BLaER1 treated with 17β-estradiol and CSF1 and Interleukin-3, amounts not matched to agents 10 nM and 100 nM (cell line): ENCODE measurements around the gene LCLAT1.

Source experiments
- H3K27ac ChIP-seq, 11 experiments: shearing (Covaris generic); formaldehyde crosslinking; 2 replicates each; pipeline ENCODE4 v1.8.1; 2022
- H3K27me3 ChIP-seq, 11 experiments: shearing (Covaris generic); formaldehyde crosslinking; 2 replicates each; pipeline ENCODE4 v1.8.1; 2022
- H3K36me3 ChIP-seq, 11 experiments: shearing (Covaris generic); formaldehyde crosslinking; 2 replicates each; pipeline ENCODE4 v1.8.1; 2022
- H3K4me1 ChIP-seq, 10 experiments: shearing (Covaris generic); formaldehyde crosslinking; 2 replicates each; pipeline ENCODE4 v1.8.1; 2022
- H3K4me2 ChIP-seq, 11 experiments: shearing (Covaris generic); formaldehyde crosslinking; 2 replicates each; pipeline ENCODE4 v1.8.1; 2022
- H3K4me3 ChIP-seq, 10 experiments: shearing (Covaris generic); formaldehyde crosslinking; 2 replicates each; pipeline ENCODE4 v1.8.1; 2022
- H3K9ac ChIP-seq, 11 experiments: shearing (Covaris generic); formaldehyde crosslinking; 2 replicates each; pipeline ENCODE4 v1.8.1; 2022
- H3K9me3 ChIP-seq, 11 experiments: shearing (Covaris generic); formaldehyde crosslinking; replicated peaks in 1 of 11; 2 replicates each; pipeline ENCODE4 v1.8.1; 2022
- H4K20me1 ChIP-seq, 11 experiments: shearing (Covaris generic); formaldehyde crosslinking; 2 replicates each; pipeline ENCODE4 v1.8.1; 2022
- Cebpa-rat ChIP-seq, 11 experiments: shearing (Covaris generic); IDR thresholded peaks; 2 replicates each; pipeline ENCODE4 v1.8.1; 2022

Gene LCLAT1

GRCh38 chr2:30406853-30407252 is 40.2 kb upstream of the LCLAT1 start:
- Histone ChIP-seq H3K27ac (no peak overlapping the region), H4K20me1 (no peaks in the 10 kb centered on the region), H3K36me3 (no peaks in the 10 kb centered on the region), H3K27me3 (no peaks in the 10 kb centered on the region), H3K9me3 (no peaks in the 10 kb centered on the region), H3K4me1 (peaks cover 11 to 56% (median 15%) of the 10 kb centered on the region in 10 experiments; a peak in 19 of 20 replicates), H3K4me3 (no peak overlapping the region), H3K4me2 (peak overlapping the region in 3 of 11 experiments; percentile 2 to 85 (median 79); a peak in 3 of 22 replicates), H3K9ac (no peak overlapping the region)
- TF ChIP-seq Cebpa-rat (IDR thresholded peaks at IDR 0.05): no peak

DNA sequence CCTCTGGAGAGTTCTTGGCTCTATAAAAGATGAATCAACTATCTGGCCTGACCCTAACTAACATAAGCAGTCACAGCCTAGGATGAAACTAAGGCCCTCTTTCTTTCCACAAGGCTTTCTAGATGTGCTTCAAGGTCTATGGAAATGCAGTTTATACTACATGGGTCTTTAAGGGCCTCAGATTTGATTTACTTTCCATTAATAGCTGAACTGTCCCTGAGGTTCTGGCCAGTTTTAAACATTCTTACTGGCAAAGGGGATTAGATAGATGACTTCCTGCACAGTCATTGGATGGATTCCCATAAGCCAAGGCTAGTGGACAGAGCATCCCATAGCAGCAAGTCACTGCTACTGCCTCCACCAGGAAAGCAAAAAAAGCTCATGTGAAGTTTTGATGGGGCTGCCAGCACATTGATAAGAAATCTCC is 38.1 kb upstream of the LCLAT1 start:
- no peak for TF ChIP-seq Cebpa-rat (IDR thresholded peaks at IDR 0.05)

DNA sequence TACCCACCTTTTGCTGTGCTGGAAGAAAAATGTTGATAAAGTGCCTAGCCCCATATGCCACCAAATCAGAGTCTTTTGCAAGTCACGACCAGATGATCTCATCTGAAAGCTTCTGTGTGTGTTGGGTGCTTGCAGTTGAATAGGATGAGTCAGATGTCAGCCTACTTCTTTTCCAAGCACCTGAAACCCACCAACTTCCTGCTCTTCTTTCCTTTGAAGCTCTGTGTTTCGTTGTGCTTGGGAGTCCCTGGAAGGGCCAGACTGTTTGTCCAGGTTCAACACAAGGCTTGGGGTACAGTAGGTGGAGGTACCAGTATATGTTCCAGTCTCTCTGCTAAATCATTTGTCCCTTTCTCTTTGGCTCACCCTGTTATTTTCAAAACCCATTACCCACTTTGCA is 36.8 kb upstream of the LCLAT1 start:
- H4K20me1 ChIP-seq: no peaks in the 10 kb centered on the region
- no peaks in the 10 kb centered on the region for H3K9me3 ChIP-seq
- peak overlapping the region in 4 of 11 experiments; percentile 2 to 85 (median 50); a peak in 6 of 22 replicates for H3K4me2 ChIP-seq
- no peaks in the 10 kb centered on the region for H3K36me3 ChIP-seq
- H3K9ac ChIP-seq: no peak overlapping the region
- peaks cover 11 to 50% (median 15%) of the 10 kb centered on the region in 10 experiments; a peak in 19 of 20 replicates for H3K4me1 ChIP-seq
- no peak overlapping the region for H3K27ac ChIP-seq
- no peak overlapping the region for H3K4me3 ChIP-seq
- no peaks in the 10 kb centered on the region for H3K27me3 ChIP-seq
- no peak for TF ChIP-seq Cebpa-rat (IDR thresholded peaks at IDR 0.05)

More for the DNA sequence above, 38.1 kb upstream of the LCLAT1 start:
- Histone ChIP-seq H3K4me1 (peaks cover 11 to 56% (median 15%) of the 10 kb centered on the region in 10 experiments; a peak in 19 of 20 replicates), H3K27ac (no peak overlapping the region), H3K9me3 (no peaks in the 10 kb centered on the region), H3K4me3 (no peak overlapping the region), H3K9ac (no peak overlapping the region), H4K20me1 (no peaks in the 10 kb centered on the region), H3K4me2 (peak overlapping the region in 10 of 11 experiments; percentile 41 to 85 (median 66); a peak in 14 of 22 replicates), H3K36me3 (no peaks in the 10 kb centered on the region), H3K27me3 (no peaks in the 10 kb centered on the region)

DNA sequence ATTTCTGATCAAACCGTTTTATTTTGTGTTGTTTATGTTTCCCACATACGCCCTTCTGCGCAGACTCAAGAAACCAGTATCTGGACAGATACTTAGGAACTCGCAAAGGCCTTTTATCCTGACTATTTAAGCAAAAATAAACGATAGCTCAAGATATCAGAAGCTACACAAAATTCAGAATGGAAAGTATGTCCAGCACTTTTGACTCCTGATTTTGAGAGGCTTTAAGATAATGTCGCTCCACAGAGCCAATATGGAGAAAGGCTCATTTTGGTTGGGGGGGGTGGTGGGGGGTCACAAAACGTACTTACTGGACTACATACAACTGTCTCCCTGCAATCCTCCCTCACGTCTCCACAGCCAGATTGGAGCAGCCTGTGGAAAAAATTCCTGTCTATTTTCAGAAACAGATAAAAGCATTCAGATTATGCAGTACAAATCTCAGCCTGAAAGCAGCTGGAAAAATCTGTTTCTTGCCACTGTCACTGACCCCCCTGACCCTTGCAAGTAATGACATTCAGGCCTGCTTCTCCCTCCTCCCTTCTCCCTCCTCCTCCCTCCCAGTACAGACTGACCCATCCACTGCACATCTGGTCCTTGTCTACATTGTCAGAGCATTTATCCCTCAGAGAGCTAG is 34.9 kb upstream of the LCLAT1 start:
- H3K27ac ChIP-seq: no peak overlapping the region
- H3K27me3 ChIP-seq: no peaks in the 10 kb centered on the region
- TF ChIP-seq Cebpa-rat (IDR thresholded peaks at IDR 0.05): no peak
- no peak overlapping the region for H3K9ac ChIP-seq
- no peaks in the 10 kb centered on the region for H3K9me3 ChIP-seq
- peaks cover 11 to 44% (median 15%) of the 10 kb centered on the region in 10 experiments; a peak in 19 of 20 replicates for H3K4me1 ChIP-seq
- no peaks in the 10 kb centered on the region for H4K20me1 ChIP-seq
- no peak overlapping the region for H3K4me3 ChIP-seq
- no peaks in the 10 kb centered on the region for H3K36me3 ChIP-seq
- H3K4me2 ChIP-seq: no peak overlapping the region

GRCh38 chr2:30412684-30413570 is 34.1 kb upstream of the LCLAT1 start:
- no peak overlapping the region for H3K4me2 ChIP-seq
- peaks cover 6 to 41% (median 11%) of the 10 kb centered on the region in 10 experiments; a peak in 19 of 20 replicates for H3K4me1 ChIP-seq
- no peak overlapping the region for H3K9ac ChIP-seq
- no peak overlapping the region for H3K27ac ChIP-seq
- TF ChIP-seq Cebpa-rat (IDR thresholded peaks at IDR 0.05): no peak
- no peaks in the 10 kb centered on the region for H3K9me3 ChIP-seq
- H3K4me3 ChIP-seq: no peak overlapping the region
- no peaks in the 10 kb centered on the region for H3K36me3 ChIP-seq
- no peaks in the 10 kb centered on the region for H3K27me3 ChIP-seq
- no peaks in the 10 kb centered on the region for H4K20me1 ChIP-seq

GRCh38 chr2:30414961-30415360 is 32.1 kb upstream of the LCLAT1 start:
- Histone ChIP-seq H3K9me3 (no peaks in the 10 kb centered on the region), H3K9ac (no peak overlapping the region), H3K4me2 (no peak overlapping the region), H3K4me1 (peaks cover 0 to 20% (median 0%) of the 10 kb centered on the region in 10 experiments; a peak in 7 of 20 replicates), H3K36me3 (no peaks in the 10 kb centered on the region), H3K4me3 (no peak overlapping the region), H3K27me3 (no peaks in the 10 kb centered on the region), H3K27ac (no peak overlapping the region), H4K20me1 (no peaks in the 10 kb centered on the region)
- TF ChIP-seq Cebpa-rat (IDR thresholded peaks at IDR 0.05): no peak

- Histone ChIP-seq H3K27me3 (no peaks in the 10 kb centered on the region), H3K4me1 (peaks cover 14 to 21% (median 16%) of the 10 kb centered on the region in 10 experiments), H3K9ac (no peak overlapping the region), H4K20me1 (no peaks in the 10 kb centered on the region), H3K27ac (no peak overlapping the region), H3K4me2 (peak overlapping the region in 1 of 11 experiments; percentile 54; a peak in 2 of 22 replicates), H3K9me3 (no peaks in the 10 kb centered on the region), H3K4me3 (no peak overlapping the region), H3K36me3 (no peaks in the 10 kb centered on the region)
- TF ChIP-seq Cebpa-rat (IDR thresholded peaks at IDR 0.05): no peak
Observed at GRCh38 chr2:30417253-30417652, 29.8 kb upstream of the LCLAT1 start.

- TF ChIP-seq Cebpa-rat (IDR thresholded peaks at IDR 0.05): no peak
- Histone ChIP-seq H3K36me3 (no peaks in the 10 kb centered on the region), H3K4me2 (peak overlapping the region; percentile 68 to 88 (median 78)), H4K20me1 (no peaks in the 10 kb centered on the region), H3K9me3 (no peaks in the 10 kb centered on the region), H3K9ac (peak overlapping the region in 3 of 11 experiments; percentile 57 to 70 (median 66); a peak in 5 of 22 replicates), H3K27me3 (no peaks in the 10 kb centered on the region), H3K4me1 (peaks cover 26 to 36% (median 32%) of the 10 kb centered on the region in 10 experiments), H3K27ac (peak overlapping the region in 6 of 11 experiments; percentile 23 to 77 (median 68); a peak in 9 of 22 replicates), H3K4me3 (peak overlapping the region in 1 of 10 experiments; percentile 40; a peak in 1 of 20 replicates)
Observed at GRCh38 chr2:30421026-30421603, 25.9 kb upstream of the LCLAT1 start.
